Measurements from ENCODE around the gene MAS1.
"Not testable (repeated sequence)": the region's sequence is repeated elsewhere in the genome, so short reads cannot be mapped to it uniquely, and the experiment has no call there.

- TF ChIP-seq CTCF (IDR thresholded peaks at IDR 0.05); REST (IDR thresholded peaks at IDR 0.05; ENCODE audit: insufficient read depth in 1 of 2, low read depth in 2 of 2, low read length in 1 of 2): not testable (repeated sequence)
Measured at GRCh38 chr6:159924150-159924549, 33.4 kb downstream of the MAS1 start.
